HS-5 (cell line): ENCODE data around the gene OR10V1.

Experiments used
- DNase-seq: peaks from one replicate; pipeline ENCODE4 v3.0.0-alpha.2; 2012; ENCODE audit warnings: low read depth

Gene OR10V1

DNA sequence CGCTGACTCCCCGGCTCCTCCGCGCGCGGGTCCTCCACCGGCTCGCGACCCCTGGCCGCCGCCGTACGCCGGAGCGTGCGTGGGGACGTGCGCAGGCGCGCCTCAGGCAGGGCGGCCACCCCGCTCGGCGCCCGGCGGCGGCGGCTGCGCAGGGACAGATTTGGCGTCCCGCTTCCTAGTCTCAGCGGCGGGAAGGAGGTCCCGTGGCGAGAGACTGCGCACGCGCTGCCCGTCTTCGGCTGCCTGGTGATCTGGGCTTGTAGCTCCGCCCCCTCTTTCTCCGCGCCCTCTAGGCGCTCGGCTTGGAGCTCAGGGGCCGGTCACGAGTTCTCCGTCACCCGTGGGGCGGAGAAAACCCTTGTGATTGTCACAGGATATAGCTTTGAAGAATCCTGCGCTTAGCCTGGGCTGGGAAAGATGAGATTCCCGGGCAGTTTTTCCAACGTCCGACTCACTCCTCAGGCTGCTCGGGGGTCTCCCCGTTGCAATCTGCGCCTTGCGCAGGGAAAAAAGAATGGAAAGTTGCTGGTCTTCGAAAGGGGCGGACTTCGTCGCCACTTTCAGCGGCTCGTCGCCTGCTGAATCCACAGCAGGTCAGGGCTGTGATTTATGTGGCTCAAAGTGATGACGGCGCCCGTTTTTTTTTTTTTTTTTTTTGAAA, 44.6 kb downstream of the OR10V1 start, which contains the start of gene PATL1:
TSS of gene PATL1 (minus strand) at position 88 of the 661 bp plus-strand sequence. CDS start 142 bp downstream, outside the sequence.
- DNase-seq: peak; percentile 96

DNA sequence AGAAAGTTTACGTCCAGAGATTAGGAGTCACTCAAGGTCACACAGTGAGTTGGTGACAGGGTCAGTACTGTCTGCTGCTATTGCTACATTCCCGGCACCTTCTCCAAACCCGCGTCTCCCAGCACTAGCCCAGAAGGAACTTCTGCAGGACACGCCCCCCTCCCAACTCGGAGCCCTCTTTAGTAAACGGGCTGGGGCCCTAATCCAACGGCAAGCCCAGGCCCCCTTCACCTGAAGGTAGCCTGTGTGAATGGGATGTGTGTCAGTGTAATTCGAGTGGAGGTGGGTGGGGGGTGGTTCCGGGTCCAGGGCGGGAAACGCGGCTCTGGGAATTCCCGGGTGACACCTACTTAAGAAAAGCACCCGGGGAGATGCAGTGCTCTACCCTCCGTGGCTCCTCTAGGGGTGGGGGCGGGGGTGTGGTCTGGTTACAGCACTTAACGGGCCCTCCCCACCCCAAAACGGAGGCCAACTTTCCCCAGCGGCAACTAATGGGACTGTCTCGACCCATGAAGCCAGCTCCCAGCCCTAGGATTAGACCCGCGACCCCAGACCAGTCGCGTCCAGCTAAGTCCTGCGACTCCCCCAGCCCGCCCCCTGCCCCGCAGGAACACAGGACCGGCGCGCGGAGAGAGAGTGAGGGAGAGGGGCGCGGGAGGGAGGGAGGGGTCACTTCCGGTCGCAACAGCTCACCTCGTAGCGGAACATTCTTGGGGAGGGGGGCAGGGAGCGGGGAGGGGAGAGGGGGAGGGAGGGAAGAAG, 45.3 kb downstream of the OR10V1 start:
- DNase-seq: peak; percentile 20

DNA sequence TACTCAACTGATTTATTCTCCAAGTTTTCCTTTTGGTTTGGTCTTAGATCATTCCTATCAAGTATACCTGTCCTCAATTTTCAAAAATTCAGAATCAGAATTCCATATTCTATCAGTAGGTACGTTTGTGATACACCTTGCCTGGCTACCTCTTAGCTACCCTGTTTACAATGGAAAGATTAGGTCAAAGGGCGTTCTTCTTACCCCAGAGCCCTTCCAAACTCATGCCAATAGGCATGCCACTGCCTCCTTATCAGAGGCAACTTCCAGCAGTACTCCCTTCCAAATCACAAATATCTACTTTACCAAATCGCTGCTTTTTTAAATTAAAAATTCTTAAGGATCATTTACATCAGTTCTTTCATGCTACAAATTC, 45.8 kb downstream of the OR10V1 start:
- DNase-seq: no peak

DNA sequence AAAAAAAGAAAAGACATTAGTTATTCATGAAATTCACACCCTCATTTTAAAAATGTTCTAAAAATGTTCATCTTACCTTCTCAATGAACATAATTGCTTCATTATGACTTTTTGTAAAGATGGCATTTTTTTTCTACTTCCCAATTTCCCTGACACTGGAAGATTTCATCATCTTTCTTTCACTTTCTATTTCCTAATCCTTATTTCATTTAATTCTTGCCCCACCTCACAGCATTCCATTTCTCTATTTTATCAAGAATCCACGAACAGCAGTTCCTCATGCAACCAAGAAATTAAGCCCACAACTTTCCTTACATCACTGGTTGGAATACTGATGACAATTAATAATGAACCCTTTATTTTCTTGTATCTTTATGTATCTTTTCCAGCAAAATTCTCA, 46.7 kb downstream of the OR10V1 start:
- DNase-seq: no peak
